GM18861 (cell line): ENCODE data around the gene FRMD1.

Source experiments
- ATAC-seq: cut with Tn5 transposase; IDR thresholded peaks from one replicate; pipeline ENCODE4 v1.9.1; 2021; ENCODE audit not compliant: unreplicated experiment

Gene FRMD1

DNA sequence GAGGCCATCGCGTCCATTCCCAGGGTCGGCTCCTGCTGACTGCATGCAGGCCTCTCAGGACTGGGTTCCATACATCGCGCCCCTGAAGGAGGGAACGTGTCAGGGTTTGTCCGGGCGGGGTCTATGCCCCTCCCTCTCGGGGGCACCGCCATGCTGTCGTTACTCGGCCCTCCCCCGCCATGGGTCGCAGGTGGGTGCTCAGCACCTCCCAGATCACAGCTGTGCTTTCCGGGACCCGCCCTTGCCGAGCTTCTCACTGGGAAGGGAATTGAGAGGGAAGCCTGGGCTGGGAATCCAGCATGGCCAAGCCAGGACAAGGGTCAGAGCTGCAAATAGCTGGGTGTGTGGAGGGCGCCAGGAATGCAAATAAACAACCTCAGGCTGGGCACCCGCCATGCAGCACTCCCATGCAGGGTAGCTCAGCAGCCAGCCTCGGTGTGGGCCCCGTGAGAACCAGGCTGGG lies at the start of gene FRMD1:
Gene FRMD1 (minus strand): TSS at position 270 of the 463 bp plus-strand sequence. CDS start 118 bp downstream, at position 152.
- ATAC-seq: no peak

- no peak for ATAC-seq
Observed at GRCh38 chr6:168128006-168128630, 49.1 kb upstream of the FRMD1 start.

DNA sequence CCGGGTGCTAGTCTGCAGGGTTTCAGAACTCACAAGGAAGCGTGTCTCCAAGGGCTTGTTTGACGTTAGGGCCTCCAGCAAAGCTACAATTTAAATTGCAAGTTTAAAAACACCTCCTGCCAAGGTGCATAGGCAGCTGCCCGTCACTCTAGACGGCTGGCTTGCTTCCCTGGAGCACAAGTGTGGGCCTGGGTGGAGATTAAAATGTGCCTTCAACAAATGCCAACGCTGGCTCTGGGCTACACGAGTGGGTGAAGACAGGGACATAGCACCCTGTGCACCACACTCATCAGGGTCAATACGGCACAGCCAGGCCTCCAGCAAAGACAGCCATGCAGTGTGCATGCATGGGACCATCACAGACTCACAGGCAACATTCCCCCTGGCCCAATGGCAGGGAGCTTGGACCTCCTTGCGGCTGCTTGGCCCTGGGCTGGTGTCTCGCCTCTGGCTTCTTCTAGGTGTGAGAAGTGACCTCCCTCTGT lies 48.4 kb upstream of the FRMD1 start:
- ATAC-seq: no peak

GRCh38 chr6:168126566-168127383 lies 47.8 kb upstream of the FRMD1 start:
- ATAC-seq: no peak

DNA sequence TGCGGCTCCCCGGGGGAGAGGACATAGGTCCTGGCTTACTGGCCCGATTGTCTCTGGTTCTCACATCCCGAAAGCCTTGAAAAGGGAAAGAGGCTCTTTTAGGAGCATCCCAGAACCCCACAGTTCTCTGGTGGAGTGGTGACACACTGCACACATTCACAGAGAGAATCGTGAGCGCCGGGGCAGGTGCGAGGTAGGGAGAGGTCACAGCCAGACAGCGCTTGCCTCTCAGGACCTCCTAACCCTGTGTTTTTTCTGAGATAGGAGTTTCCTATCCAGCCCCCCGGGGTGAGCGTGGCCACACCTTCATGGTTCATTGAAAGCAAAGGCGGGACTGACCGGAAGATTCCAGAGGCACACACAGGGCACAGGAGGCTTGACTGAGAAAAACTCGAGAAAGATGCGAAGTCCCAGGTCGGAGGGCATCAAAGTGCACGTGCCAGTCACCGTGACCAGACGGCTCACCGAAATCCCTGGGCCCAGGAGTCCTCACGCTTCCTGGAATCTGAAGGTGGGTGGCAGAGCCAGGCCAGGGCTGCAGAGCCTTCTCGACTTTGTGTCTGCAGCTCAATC lies 46.5 kb upstream of the FRMD1 start:
- no peak for ATAC-seq

DNA sequence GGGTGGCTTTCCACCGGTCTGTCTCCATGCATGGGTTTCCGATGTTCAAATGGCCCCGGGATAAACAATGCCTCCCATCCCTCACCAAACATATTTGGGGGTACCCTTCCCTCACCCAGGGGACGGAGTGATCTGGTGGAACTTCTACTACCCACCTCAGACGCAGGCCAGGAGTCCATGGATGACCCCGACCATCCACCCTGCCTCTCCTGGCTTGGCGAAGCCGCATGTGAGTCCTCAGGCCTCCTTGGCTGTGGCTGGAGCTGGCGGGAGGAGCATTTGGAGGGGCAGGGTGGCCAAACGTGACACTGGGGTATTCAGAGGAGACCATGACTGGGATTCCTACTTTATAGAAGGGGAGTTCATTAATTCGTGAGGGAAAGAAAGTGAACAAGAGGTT lies 45.9 kb upstream of the FRMD1 start:
- no peak for ATAC-seq

- ATAC-seq: no peak
Observed at GRCh38 chr6:168124158-168124557, 45.1 kb upstream of the FRMD1 start.

GRCh38 chr6:168123165-168123911 lies 44.3 kb upstream of the FRMD1 start:
- ATAC-seq: no peak

- ATAC-seq: no peak
Observed at GRCh38 chr6:168122521-168122920, 43.5 kb upstream of the FRMD1 start.

DNA sequence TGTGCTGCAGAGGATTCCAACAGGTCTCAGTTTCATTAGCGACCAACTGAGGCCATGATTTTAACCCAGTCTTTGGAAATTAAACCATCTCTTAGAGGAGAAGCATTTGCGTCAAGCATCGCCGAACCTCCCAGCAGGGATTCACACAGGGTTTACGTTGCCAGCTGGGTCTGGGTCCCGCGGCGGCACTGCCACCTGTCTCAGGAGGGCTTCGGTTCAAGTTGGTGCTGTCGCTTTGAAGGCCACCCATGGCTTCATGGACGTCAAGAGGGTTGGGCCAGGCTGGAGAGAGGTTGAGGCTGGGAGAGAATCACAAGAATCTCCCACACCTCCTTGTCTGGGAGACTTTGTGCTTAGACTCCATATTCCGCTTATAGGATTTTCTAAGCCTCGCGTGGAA lies 43.0 kb upstream of the FRMD1 start:
- ATAC-seq: no peak

DNA sequence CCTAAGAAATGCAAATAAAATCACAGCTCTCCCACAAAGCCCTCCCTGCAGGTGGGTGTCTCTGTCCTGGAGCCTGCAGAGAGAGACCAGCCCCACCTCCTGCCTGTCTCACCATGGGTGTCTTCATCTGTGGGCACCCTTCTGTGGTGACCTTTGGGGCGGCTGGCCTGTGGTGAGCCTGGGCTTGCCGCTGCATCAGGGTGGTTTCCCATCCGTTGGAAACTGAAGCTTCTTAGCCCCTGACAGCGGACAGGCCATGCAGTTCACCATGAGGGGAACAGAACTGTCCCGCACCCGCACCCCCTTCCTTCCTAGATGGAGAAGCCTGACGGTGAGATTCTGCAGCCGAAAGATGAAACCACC lies 42.3 kb upstream of the FRMD1 start:
- no peak for ATAC-seq

DNA sequence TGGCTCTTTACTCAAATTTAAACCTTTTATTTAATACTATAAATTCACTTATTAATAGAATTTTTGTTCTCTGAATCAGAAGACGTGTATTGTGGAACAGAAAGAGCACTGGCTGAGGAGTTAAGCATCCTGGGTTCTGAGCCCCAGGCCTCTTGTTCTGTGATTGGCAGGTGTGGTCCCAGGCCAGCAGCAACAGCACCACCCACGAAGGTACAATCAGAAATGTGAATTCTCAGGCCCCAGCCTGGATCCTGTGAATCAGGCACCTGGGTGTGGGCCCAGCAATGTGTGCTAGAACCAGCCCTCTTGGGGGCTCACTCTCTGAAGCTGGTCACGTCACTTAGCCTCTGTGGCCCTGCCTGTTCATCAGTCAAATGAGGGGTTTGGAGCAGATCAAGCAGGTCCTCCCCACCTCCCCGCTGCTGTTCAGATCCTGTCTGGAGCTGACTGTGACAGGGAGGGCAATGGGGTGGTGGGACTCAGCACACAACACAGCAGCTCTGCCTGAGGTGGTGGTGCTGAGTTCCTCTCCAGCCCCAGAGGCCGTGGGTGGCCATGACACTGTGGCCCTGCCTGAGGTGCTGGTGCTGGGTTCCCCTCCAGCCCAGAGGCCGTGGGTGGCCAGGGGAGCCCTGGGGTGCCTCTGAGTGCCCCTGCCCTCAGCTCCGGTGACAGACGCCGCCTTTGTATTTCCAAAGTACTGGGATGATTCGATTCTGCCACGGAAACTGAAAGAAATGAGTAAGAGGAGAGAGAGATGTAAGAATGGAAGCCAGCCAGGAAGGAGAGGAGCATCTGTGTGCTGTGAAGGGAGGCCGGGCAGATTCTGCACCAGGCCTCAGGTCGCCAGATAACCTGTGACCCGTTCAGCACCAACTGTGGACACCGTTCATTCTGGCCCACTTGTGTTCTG lies 41.6 kb upstream of the FRMD1 start:
- no peak for ATAC-seq

- ATAC-seq: no peak
Observed at GRCh38 chr6:168119539-168119938, 40.5 kb upstream of the FRMD1 start.

DNA sequence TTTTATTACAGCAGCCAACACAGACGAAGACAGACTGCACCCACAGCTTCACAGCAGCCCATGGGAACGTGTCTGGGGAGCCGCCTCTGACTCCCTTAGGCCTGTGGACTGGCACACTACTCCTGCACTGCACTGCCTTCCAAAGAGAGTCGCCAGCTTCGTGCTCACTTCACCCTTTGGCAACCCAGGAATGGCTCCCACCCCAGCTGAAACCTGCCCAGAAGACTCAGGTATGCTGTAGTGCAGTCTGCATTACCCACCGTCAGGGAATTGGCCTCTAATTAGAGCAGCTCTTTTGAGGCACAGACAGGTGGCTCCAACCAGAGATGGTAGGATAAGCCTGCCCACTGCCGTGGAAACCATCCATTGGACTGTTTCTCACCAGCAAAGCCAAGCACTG lies 39.9 kb upstream of the FRMD1 start:
- ATAC-seq: no peak

GRCh38 chr6:168117942-168118341 lies 38.9 kb upstream of the FRMD1 start:
- no peak for ATAC-seq

DNA sequence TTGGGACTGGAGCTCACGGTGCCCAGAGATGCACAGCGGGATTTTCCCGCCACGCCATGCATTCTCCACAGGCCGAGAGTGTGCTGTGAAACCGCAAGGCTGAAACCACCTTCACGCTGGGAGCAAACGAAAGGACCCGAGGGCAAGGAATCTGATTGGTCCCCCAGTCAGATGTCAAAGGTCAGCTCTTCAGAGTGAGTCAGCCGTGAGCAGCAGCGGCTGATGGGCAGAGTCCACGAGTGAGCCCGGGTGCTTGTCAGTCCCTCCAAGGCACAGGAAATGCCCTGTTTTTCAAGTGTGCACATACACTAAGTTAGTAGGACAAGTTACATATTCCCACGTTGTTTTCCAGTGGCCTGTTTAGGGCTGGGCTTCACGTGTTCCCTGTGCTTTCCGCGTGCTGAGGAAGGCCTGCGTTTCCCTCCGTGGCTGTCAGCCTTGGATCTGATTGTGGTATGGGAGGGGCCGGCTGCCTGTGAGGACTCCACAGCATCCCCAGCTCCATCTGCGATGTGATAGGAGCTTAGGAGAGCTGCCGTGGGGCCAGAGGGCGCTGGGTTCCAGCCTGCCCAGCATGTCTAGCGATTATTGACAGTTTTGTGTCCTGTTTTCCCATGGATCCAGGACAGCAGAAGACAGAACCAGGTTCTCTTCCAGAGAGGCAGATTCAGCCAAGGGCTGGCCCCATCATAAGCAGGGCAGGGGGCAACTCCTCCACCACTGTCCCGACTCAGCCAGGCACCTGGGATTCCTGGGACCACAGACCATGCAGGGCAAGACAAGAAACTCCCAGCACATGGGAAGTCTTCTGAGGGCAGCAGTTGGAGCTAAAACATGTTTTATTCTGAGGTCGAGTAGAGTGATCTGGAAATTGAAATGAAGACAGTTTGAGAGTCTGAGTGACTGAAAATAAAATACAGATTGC lies 38.2 kb upstream of the FRMD1 start:
- no peak for ATAC-seq

DNA sequence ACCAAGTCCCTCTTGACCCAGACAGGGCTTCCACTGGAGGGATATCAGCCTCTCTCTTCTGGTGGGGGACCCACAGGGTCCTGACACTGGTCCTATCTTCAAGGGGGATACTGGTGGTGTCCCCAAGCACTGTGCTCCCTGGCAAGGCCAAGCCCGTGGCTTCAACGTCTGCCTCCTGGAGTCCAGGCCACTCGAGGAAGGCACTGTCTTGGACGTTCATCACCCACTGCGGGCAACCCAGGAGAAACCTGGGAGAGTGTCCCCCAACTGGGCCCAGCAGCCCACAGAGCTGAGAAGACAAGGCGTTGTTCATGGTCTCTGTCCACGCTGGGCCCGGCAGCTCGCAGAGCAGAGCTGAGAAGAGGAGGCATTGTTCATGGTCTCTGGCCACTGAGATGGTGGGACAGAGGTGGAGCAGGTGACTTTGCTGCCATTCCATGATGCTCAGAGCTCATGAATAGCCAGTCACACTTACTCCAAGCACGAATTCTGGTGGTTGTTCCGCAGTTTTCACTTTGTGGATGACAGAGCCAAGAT lies 37.5 kb upstream of the FRMD1 start:
- ATAC-seq: no peak

DNA sequence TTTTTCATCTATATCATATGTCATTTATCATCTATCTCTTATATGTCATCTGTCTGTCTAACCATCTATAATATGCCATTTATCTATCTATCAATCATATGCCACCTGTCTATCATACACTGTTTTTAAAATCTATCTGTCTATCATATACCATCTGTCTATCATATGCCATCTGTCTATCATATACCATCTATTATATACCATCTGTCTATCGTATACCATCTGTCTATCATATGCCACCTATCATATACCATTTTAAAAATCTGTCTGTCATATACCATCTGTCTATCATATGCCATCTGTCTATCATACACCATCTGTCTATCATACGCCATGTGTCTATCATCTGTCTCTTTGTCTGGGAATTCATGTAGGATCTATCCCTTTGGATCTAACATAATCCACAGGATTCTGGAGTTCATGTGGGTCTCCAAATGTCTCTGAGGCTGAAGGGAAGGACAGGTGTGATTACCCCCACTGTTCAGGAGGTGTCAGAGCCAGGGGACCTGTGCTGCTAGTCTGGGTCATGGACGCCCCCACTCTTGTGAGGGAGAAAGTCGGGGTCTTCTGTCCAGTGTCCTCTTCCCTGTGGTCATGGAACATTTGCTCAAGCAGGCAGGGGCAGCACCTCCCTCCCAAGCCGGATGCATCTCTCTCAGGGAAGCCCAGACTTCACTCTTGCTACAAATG lies 36.9 kb upstream of the FRMD1 start:
- no peak for ATAC-seq
